HG03066 (cell line): ENCODE measurements around the gene CTNNAL1.
"Not testable (repeated sequence)": the region's sequence is repeated elsewhere in the genome, so short reads cannot be mapped to it uniquely, and the experiment has no call there.

Experiments
- ATAC-seq: cut with Tn5 transposase; IDR thresholded peaks from one replicate; pipeline ENCODE4 v1.9.1; 2021; ENCODE audit warnings: low read depth; ENCODE audit not compliant: unreplicated experiment

CTNNAL1 gene

DNA sequence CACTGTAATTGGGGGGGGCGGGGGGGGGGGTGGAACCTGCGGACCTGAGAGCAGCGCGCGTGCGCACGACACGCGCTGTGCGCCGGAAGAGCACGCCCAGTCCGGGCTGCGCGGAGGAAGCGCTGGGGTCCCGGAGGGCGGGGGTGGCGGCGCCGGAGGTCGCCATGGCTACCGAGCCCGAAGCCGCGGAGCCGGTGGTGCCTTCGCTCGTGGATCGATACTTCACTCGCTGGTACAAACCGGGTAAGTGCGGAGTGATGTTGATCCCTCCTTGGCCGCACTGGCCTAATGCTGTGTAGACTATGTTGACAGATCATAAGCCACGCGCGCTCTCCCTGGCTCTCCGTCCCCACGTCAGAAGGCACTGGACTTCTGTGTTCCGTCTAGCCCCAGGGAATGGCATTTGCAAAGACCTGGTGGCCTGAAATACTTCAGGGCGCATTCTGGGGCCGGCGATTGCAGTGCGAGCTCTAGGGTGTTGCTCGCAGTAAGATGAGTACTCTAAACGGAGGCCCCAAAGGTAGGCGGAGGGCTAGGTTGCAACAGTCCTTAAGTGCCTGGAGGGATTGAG is 78.9 kb downstream of the CTNNAL1 start, which contains the start of gene ABITRAM:
Gene ABITRAM, plus strand, starts transcription at position 78 of the 571 bp plus-strand sequence. Its CDS starts 87 bp downstream, at position 165.
- peak; percentile 82 for ATAC-seq

DNA sequence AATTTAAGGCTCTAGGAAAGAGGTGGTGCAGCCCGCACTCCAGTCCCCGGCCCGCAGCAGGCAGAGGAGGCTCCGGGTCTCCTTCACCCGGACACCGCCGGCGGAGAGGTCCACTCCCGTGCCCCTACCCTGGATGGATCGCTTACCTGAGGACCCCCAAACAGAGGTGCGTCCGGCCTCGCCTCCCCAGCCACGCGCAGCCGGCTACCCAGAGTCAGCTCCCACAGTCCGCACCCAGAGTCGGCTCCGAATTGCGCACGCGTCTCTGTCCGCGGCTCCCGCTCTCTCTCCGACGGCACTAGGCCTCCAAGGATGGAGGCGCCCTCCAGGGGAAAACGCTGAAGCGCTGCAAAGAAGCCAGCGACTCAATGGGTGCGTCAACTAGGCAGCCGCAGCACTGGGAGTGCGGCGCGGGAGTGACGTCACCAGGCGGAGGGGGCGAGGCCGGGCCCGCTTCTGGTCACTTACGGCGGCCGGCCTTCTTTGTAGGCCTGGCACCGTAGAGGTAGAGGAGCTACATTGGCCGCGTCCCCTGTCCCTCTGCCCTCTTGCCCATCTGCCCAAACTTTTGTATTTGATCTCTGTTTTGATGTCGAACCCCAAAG is 79.5 kb downstream of the CTNNAL1 start, which contains the start of gene ELP1:
Gene ELP1, minus strand, starts transcription at position 407 of the 605 bp plus-strand sequence. CDS start 2,978 bp downstream, outside the sequence.
- peak; percentile 89 for ATAC-seq

DNA sequence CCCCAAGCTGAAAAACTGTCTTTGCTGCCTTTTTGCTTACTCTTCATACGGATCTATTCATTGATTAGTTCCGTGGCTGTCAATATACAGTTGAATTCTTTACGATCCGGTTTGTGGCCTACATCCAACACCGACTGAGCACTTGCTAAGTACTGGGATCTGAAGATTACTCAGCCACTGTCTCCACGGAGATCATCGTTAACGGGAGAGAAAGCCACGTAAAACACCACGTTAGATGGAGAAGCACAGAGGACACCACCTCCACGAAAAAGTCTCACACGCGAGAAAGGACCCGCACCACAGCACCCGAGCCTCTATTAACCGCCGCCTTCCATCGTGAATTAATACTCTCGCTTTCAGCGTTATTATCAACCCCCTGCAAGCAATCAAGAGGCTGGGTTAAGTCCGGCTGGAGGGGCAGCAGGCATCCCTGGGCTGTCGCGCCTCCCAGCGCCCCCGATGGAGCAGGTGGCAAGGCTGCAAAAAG is 80.0 kb downstream of the CTNNAL1 start:
- ATAC-seq, result peak; percentile 10

DNA sequence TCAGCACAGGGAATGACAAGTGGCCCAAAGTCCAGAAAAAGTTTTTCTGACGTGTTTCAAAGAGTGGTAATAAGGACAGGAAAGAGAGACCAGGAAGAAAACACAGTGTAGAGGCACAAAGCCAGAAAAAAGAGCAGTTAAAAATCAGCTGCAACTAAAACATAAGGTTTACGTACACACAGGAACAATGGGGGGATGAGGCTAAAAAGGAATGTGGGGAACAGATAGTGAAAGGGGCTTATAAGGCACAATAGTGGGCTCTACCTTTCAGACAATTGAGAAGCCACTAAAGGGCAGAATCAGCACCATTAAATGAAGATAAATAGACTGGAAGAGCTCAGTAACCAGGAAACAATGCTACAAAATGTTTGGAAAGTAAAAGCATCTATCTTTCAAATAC is 84.9 kb downstream of the CTNNAL1 start:
- ATAC-seq, result no peak

DNA sequence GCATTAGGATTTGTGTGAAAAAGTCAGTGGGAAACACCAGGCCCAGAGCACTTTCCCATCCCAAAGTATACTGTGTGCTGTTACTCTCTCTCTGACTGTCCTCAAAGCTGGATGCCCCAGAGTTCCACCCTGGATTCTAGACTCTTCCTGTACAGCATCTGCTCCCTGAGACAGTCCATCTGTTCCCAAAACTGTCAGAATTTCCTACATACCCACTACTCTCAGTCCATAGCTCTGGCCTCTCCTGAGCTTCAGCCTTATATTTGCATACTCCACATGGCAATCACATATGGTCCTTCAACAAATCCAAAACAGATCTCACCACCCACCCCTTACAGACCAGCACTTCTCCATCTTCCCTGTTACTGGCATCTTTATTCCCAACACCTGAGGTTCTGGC is 88.8 kb downstream of the CTNNAL1 start:
- no peak for ATAC-seq

DNA sequence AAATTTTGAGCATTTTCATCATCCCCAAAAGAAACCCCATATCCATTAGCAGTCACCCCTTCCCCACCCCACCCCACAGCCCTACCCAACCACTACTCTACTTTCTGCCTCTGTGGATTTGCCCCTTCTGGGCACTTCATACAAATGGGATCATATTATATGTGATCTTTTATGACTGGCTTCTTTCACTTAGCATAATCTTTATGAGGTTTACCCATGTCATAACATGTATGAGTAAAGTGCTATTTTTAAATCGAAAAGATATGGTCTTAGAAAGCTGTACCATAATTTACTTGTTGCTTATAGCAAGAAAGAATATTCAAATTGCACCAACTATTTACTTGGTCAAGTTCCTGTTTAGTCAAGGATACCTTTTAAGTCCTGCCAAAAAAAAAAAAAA is 92.1 kb downstream of the CTNNAL1 start:
- ATAC-seq, result no peak

DNA sequence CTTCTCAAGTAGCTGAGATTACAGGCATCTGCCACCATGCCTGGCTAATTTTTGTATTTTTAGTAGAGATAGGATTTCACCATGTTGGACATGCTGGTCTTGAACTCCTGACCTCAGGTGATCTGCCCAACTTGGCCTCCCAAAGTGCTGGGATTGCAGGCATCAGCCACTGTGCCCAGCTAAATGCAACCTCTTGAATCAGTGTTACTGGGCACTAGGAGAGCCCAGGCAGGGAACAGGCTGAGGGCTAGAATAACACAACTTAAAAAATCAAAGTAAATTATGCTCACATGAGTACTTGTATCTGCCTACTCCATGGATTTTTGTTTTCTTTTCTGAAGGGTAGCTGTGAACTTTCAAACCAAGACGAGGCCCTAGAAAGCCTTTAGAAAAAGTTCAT is 92.9 kb downstream of the CTNNAL1 start:
- not testable (repeated sequence) for ATAC-seq

DNA sequence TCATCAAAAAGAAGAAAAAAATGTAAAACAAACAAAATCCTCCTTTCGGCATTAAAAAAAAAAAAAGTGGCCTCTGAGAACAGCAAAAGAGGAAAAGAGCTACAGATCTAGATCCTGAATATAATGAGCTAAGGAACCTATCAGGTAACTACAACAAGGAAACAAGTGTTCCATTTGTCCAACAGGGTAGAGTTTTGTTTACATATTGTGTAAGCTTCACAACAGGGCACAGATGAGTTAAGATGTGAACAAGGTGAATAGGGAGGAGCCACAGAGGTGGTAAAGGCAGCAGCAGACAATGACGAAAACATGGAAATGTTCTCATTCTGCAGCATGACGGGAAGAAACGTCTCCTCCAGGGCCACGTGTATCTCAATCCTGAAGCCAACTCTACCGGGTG is 93.8 kb downstream of the CTNNAL1 start:
- ATAC-seq, result no peak

DNA sequence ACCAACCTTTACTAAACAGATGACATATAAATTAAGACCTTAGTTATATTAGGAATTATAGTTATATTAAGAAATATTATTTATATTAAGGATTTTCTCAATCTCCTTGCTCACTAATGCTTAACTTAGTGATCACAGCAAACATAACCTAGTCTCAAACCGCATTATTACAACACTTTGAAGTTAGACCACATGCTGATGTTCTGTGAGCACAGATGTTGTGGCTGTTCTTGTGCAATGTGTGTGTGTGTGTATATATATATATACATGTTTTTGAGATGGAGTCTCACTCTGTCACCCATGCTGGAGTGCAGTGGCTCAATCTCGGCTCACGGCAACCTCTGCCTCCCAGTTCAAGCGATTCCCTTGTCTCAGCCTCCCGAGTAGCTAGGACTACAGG is 99.9 kb downstream of the CTNNAL1 start:
- no peak for ATAC-seq

DNA sequence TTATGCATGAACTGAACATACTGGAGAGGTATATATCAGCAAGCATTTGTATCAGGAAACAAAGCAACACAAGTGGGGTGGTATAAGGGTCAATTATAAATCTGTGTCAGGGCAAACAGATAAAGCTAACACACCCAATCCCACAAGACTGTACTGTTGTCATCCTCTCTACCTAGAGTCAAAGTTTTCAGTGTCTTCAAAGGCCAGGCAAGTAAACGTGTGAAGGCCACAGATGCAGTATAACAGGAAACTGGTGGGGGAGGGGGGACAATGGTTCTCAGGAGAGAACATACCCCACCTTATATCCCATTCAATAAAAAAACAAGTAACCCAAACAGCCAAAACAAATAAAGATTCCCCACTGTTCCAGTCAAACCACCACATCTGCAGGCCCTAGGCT is 101.5 kb downstream of the CTNNAL1 start:
- no peak for ATAC-seq

DNA sequence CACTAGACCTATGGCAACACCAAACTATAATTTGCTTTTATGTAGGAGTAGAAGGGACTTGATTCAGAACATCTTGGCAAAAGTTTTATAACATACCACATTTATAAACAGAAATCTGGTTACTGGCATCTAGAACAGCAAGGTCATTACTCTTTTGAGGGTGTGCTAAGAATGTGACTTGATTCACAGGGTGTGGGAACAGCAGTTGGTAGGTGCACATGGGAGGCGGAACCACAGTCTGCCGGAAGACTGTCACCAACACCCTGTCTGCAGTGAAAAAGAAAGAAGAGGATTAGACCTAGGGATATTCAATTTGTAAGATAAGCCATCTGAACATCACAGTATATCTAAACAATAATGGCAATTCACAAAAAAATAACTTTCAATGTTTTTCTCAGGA is 102.4 kb downstream of the CTNNAL1 start:
- ATAC-seq, result no peak

DNA sequence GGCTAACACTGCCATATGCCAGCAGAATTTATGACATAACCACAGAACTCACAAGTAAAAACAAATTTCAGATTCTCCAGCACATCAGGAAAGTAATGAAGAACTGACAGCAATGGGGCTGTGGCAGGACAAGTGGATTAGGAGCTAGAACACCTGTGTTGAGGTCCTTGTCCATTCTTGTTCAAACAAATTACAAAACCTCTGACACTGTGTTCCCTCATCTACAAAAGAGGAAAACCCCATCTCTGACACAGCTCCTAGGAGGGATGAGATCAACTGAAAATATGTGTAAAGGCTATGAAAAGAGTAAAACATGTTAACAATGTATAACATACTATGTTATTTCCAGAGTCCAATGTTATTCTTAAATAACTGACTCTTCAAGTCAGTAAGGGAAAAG is 102.9 kb downstream of the CTNNAL1 start:
- ATAC-seq, result no peak

DNA sequence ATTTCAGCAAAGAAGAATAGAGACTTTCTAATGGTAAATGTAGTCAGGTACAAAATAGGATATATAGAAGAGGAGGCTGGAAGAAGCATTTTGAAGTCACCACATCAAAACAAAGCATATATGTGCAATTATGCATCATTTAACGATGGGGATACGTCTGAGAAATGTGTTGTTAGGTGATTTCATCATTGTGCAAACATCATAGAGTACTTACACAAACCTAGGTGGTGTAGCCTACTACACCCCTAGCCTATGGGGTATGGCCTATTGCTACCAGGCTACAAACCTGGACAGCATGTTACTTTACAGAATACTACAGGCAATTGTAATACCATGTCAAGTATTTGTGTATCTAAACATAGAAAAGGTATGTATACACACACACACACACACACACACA is 107.8 kb downstream of the CTNNAL1 start:
- no peak for ATAC-seq

DNA sequence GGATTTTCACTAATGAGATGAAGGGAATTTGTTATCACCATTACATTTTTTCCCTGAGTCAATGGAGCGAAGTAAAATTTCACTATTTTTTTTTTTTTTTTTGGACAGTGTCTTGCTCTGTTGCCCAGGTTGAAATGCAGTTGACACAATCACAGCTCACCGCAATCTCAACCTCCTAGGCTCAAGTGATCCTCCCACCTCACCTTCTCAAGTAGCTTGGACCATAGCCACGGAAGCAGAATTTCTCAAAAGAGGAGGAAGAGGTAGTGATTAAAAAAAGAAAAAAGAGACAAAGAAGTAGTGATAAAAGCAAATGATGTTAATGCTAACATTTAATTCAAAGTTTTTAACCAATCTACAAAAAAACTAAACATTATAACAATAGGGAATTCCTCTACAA is 109.1 kb downstream of the CTNNAL1 start:
- no peak for ATAC-seq

DNA sequence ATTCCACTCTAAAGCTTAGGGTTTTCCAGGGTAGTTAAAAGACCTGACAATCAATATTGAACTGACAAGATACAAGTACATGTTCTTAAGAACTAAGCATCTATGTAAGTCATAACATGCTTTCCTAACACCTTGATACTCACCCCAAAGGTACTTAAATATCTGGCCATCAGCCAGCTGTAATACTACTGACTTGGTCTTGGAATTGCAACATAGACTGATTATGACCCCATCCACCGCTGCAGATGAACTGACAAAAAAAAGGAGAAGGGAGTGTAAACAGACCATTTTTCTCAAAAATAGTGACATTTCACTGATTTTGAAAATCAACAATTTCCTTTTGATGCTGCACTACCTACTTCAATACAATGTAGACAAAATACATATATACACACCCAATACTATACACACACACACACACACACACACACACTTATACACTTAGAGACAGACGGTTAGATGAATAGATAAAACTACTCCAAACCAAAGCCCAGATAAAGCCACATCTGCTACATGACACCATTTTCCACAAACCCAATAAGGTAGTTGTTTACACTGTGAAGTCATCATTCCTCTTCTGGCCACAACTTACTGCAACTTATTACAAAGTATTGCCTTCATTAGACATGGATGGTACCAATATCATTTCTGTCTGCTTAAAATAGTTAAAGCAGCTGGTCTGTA is 109.7 kb downstream of the CTNNAL1 start:
- no peak for ATAC-seq

DNA sequence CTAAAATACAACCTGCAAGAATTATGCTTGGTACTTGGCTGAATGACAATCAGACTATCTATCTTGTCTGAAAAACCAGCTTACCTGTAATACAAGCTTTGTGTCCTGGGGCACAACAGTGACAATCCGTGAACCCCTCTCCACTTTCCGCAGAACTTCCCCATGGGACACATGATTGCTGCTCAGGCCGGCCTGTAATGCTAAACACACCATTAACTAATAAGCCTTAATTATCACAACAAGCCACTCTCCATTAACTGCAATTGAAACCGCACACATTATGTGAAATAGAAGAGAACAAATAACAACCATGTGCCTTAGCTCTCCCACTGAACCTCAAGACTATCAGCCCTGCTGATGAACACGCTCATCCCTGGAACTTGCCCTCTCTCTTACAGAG is 113.1 kb downstream of the CTNNAL1 start:
- no peak for ATAC-seq

DNA sequence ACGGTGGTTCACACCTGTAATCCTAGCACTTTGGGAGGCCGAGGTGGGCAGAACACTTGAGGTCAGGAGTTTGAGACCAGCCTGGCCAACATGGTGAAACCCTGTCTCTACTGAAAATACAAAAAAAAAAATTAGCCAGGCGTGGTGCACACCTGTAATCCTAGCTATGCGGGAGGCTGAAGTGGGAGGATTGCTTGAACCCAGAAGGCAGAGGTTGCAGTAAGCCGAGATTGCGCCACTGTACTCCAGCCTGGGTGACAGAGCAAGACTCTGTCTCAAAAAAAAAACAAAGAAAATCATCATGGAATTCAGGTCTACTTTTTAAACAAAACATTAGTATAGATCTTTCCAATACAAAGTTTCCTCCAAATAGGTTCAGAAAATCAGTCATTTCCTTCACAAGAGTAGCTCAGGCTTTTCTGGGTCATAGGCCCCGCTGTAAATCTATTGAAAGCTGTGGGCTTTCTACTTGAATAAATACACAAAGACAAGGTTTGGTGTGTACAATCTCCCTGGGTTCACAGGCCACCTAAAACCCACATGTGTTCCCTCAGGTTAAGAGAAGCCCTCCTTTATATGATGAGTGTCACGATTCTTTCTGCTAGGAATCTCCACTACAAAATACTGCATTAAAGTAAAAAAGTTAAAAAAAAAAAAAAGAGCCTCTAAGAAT is 114.1 kb downstream of the CTNNAL1 start:
- not testable (repeated sequence) for ATAC-seq

DNA sequence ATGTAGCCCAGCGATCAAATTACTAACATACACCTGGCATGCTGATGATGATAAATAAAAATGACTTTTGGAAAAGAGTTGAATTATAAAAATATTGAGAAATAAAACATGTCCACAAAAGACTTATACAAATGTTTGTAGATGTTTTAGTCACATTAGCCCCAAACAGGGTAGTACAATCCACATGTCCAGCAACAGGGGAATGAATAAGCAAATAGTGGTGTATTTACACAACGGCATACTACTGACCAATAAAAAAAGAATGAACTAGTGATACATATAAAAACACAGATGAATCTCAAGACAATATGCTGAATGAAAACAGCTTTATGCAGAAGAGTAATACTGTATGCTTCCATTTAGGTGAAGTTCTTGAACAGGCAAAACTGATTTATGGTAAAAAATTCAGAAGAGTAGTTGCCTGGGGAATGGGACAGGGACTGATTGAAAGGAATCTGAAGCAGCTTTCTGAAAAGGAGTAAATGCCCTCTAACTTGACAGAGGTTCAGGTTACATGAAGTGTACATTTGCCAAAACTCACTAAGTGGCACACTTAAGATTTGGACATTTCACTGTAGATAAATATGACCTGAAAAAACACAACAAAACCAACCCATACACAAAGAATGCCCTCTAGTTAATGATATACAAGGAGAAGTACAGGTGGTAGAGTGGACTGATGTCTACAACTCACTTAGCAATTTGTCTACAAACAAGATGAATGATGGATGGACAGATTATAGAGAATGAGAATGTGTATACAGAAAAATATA is 115.8 kb downstream of the CTNNAL1 start:
- no peak for ATAC-seq

DNA sequence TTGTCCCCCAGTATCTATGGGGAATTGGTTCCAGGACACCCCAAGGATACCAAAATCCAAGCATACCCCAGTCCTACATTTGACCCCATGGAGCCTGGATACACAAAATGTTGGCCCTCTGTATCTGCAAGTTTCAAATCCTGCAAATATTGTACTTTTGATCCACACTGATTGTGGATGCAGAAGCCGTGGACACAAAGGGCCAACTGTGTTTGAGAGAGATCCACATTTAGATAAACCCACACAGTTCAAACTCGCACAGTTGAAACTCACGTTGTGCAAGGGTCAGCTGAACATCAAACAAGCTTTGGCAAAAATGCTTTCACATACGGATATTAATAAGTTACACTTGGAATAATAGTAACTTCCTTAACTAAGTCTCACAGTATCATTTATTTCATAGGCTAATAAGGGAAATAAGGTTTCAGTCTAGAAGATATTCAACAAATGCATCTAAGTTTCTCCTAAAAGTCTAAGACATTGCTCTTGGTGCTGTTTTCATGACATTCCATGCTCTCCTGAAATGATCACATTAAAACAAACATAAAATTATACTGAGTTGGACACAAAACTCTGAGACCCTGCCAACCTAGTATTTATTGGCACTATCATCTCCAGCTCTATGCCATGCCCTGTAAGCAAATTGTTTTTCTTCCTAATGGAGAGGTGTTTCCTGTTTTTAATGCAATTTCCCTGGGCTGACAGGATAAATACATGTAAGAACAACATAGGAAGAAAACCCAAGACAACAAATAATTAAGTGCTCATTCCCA is 118.9 kb downstream of the CTNNAL1 start:
- no peak for ATAC-seq
